ENCODE results near the gene RFXANK. TPM values are rescaled to one million over a fixed set of nuclear protein-coding genes. Genes with fewer than 3 reads are reported as not detected.

Gene RFXANK
- total RNA-seq, 2 donors from 2014 or later: 57.4 to 70.0 TPM

DNA sequence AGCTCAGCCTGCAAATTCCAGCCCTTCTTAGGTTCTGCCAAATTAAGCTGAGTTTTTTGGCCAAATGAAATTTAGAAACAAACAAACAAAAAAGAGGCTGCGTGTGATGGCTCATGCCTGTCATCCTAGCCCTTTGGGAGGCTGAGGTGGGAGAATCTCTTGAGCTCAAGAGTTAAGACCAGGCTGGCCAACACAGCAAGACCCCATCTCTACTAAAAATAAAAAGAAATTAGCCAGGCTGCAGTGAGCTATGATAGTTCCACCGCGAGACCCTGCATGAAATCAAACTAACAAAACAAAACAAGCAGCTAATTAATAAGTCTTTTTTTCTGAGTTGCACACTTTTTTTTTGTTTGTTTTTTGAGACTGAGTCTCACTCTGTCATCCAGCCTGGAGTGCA lies 37.6 kb downstream of the RFXANK start:
- peaks cover 3% of the 10 kb centered on the region for H3K27me3 ChIP-seq
- no peaks in the 10 kb centered on the region for H3K4me1 ChIP-seq
- no peaks in the 10 kb centered on the region for H3K9me3 ChIP-seq
- H3K4me3 ChIP-seq: no peak overlapping the region
- H3K36me3 ChIP-seq: no peaks in the 10 kb centered on the region
- TF ChIP-seq, protein P1, sequence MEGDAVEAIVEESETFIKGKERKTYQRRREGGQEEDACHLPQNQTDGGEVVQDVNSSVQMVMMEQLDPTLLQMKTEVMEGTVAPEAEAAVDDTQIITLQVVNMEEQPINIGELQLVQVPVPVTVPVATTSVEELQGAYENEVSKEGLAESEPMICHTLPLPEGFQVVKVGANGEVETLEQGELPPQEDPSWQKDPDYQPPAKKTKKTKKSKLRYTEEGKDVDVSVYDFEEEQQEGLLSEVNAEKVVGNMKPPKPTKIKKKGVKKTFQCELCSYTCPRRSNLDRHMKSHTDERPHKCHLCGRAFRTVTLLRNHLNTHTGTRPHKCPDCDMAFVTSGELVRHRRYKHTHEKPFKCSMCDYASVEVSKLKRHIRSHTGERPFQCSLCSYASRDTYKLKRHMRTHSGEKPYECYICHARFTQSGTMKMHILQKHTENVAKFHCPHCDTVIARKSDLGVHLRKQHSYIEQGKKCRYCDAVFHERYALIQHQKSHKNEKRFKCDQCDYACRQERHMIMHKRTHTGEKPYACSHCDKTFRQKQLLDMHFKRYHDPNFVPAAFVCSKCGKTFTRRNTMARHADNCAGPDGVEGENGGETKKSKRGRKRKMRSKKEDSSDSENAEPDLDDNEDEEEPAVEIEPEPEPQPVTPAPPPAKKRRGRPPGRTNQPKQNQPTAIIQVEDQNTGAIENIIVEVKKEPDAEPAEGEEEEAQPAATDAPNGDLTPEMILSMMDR (IDR thresholded peaks at IDR 0.05): no peak
- no peak overlapping the region for H3K27ac ChIP-seq
- H3K9ac ChIP-seq (ENCODE audit: low read depth in 2 of 2, low read length in 2 of 2): no peak overlapping the region
- intact Hi-C loops (cut with DNase I): no loop called here
- DNase-seq: no peak

DNA sequence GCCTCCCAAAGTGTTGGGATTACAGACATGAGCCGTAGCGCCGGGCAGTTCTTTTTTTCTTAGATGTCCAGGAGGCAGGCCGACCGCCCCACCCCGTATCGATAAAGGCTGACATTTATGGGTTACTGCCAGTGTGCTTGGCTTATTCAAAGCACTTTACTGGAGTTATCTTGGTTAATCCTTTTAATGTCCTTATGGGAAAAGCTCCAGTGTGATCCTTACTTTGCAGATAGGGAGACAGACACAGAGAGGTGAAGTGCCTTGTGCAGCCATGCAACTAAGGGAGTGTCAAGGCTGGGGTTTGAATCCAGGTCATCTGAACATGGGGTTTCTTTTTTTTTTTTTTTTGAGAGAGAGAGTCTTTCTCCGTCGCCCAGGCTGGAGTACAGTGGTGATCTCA lies 38.9 kb downstream of the RFXANK start:
- Histone ChIP-seq H3K27ac (no peak overlapping the region), H3K27me3 (no peaks in the 10 kb centered on the region), H3K4me3 (no peak overlapping the region), H3K9ac (ENCODE audit: low read depth in 2 of 2, low read length in 2 of 2) (no peak overlapping the region), H3K36me3 (no peaks in the 10 kb centered on the region), H3K4me1 (no peaks in the 10 kb centered on the region), H3K9me3 (no peaks in the 10 kb centered on the region)
- TF ChIP-seq, protein P1 (IDR thresholded peaks at IDR 0.05): no peak
- DNase-seq: no peak
- intact Hi-C loops (cut with DNase I): no loop called here

DNA sequence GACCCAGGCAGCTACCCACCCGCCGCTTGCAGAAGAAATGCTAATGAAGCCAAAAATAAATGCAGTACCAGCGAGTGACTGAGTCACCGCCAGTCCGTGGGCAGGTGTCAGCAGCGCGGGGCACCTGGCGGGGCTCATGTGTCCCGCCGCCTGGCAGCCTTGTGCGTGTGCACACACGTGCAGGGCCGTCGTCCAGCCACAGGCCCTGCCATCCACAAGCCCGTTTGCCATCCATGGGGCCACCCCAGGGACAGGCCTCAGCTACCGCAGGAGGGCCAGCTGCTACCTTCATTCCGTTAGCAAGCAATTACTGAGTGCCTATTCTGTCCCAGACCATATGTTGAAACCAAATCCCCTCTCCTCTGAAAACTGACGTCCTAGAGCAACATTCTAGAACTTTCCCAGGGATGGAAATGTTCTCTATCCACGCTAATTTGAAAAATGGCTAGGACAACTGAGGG lies 40.2 kb downstream of the RFXANK start:
- no peak overlapping the region for H3K27ac ChIP-seq
- intact Hi-C loops (cut with DNase I): no loop called here
- no peak overlapping the region for H3K4me3 ChIP-seq
- H3K9ac ChIP-seq (ENCODE audit: low read depth in 2 of 2, low read length in 2 of 2): no peak overlapping the region
- no peak for DNase-seq
- no peaks in the 10 kb centered on the region for H3K9me3 ChIP-seq
- no peaks in the 10 kb centered on the region for H3K36me3 ChIP-seq
- TF ChIP-seq, protein P1 (IDR thresholded peaks at IDR 0.05): no peak
- H3K27me3 ChIP-seq: no peaks in the 10 kb centered on the region
- no peaks in the 10 kb centered on the region for H3K4me1 ChIP-seq

DNA sequence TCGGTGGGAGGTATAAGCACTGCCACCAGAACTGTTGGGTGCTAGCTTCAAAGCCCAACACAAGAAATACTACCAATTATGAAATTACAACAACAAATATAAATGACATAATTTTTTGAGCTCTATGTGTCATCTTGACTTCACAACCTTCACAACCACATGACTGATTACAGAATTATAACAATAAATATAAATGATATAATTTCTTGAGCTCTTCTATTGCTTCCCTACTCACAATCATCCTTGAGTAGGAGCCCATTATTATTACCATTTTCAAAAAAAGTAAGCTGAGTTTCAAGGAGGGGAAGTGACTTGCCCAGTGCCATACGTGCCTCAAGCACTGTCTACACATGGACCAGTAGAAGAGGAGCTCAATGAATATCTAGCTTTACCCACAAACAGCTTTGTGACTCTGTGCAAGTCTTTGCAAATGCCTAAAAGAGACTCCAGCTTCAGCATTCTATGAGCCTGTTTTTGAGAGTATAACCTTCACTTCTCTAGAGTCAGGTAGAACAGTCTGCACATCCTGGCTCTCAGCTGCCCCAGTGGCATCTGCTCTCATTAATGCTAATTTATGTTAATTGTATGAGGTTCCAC lies 42.3 kb downstream of the RFXANK start:
- DNase-seq: no peak

DNA sequence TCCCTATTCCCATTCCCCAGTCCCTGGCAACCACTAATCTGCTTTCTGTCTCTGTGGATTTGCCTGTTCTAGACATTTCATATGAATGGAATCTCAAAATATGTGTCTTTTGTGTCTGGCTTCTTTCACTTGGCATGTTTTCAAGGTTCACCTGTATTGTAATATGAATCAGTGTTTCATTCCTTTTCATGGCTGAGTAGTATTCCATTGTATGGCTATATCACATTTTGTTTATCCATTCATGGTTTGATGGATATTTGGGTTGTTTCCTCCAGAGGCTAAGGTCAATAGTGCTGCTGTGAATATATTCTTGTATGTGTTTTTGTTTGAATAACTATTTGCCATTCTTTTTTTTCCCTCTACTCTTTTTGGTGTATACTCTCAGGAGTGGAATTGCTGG lies 44.1 kb downstream of the RFXANK start:
- Histone ChIP-seq H3K4me3 (no peak overlapping the region), H3K9ac (ENCODE audit: low read depth in 2 of 2, low read length in 2 of 2) (no peak overlapping the region), H3K27ac (no peak overlapping the region), H3K27me3 (no peaks in the 10 kb centered on the region), H3K9me3 (no peaks in the 10 kb centered on the region), H3K36me3 (no peaks in the 10 kb centered on the region), H3K4me1 (no peaks in the 10 kb centered on the region)
- no peak for DNase-seq
- TF ChIP-seq, protein P1 (IDR thresholded peaks at IDR 0.05): no peak
- intact Hi-C loops (cut with DNase I): no loop called here

More for the DNA sequence above, 42.3 kb downstream of the RFXANK start:
- TF ChIP-seq, protein P1 (IDR thresholded peaks at IDR 0.05): no peak
- intact Hi-C loops (cut with DNase I): no loop called here
- no peak overlapping the region for H3K4me3 ChIP-seq
- no peaks in the 10 kb centered on the region for H3K27me3 ChIP-seq
- H3K9ac ChIP-seq (ENCODE audit: low read depth in 2 of 2, low read length in 2 of 2): no peak overlapping the region
- no peaks in the 10 kb centered on the region for H3K9me3 ChIP-seq
- H3K4me1 ChIP-seq: no peaks in the 10 kb centered on the region
- no peak overlapping the region for H3K27ac ChIP-seq
- no peaks in the 10 kb centered on the region for H3K36me3 ChIP-seq

Data from colonic mucosa (tissue), 4 donors.